GM21381 (cell line): Measurements from ENCODE around the gene SPOCK1.
"Not testable (repeated sequence)": the region's sequence is repeated elsewhere in the genome, so short reads cannot be mapped to it uniquely, and the experiment has no call there.

Experiments used
- ATAC-seq: cut with Tn5 transposase; IDR thresholded peaks from one replicate; pipeline ENCODE4 v1.9.1; 2021; ENCODE audit warnings: mild to moderate bottlenecking, moderate library complexity; ENCODE audit not compliant: unreplicated experiment

Gene SPOCK1

GRCh38 chr5:136998854-136999357, 500.2 kb downstream of the SPOCK1 start:
- ATAC-seq, result no peak

GRCh38 chr5:136994154-136994553, 505.0 kb downstream of the SPOCK1 start:
- no peak for ATAC-seq

GRCh38 chr5:136992796-136993489, 506.2 kb downstream of the SPOCK1 start:
- no peak for ATAC-seq

- ATAC-seq, result no peak
These were observed 513.2 kb downstream of the SPOCK1 start for GRCh38 chr5:136985785-136986475.

GRCh38 chr5:136984772-136985446, 514.2 kb downstream of the SPOCK1 start:
- no peak for ATAC-seq

GRCh38 chr5:136981936-136982335, 517.2 kb downstream of the SPOCK1 start:
- ATAC-seq, result no peak

- no peak for ATAC-seq
These were observed 520.0 kb downstream of the SPOCK1 start for GRCh38 chr5:136979131-136979530.

GRCh38 chr5:136963504-136963903, 535.6 kb downstream of the SPOCK1 start:
- ATAC-seq, result no peak

GRCh38 chr5:136957428-136957827, 541.7 kb downstream of the SPOCK1 start:
- ATAC-seq, result no peak

GRCh38 chr5:136954142-136954541, 545.0 kb downstream of the SPOCK1 start:
- not testable (repeated sequence) for ATAC-seq

- not testable (repeated sequence) for ATAC-seq
These were observed 545.6 kb downstream of the SPOCK1 start for GRCh38 chr5:136953346-136954069.

GRCh38 chr5:136927571-136927970, 571.6 kb downstream of the SPOCK1 start:
- ATAC-seq, result no peak

GRCh38 chr5:136926073-136926472, 573.1 kb downstream of the SPOCK1 start:
- ATAC-seq, result no peak
